ENCODE measurements around the gene DHRS13.

DNA sequence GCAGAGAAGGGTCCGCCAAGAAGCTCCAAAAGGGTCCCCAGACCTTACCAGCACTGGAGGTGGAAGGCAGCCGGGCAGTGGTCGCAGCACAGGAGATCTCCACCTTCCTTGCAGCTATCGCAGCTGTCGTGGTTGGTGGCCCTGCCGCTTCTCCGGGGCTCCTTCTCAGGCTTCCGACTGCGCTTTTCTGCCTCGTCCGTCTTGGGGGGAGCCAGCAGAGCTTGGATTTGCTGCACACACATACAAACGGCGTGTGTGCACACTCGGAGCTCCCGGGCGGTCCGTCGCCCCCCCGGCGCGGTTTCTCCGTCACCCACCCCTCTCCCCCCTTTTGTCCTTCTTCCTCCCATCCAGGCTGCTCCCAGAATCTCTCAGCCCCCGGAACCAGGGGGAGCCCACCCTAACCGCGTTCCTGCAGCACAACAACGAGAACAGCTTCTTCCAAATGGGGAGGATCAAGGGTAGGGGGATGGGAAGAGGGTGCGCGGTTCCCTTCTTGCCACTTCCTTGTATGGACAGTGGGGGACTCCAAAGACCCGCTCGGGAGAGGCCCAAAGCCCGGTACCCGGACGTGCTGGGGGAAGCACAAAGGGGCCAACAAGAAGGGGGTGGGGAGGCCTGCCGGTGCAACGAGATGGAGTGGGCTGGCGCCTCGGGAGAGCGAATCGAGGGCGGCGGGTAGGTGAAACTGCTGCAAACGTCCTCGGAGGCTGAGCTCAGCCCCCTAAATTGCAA, 47.3 kb upstream of the DHRS13 start:
- TF ChIP-seq, protein P1, sequence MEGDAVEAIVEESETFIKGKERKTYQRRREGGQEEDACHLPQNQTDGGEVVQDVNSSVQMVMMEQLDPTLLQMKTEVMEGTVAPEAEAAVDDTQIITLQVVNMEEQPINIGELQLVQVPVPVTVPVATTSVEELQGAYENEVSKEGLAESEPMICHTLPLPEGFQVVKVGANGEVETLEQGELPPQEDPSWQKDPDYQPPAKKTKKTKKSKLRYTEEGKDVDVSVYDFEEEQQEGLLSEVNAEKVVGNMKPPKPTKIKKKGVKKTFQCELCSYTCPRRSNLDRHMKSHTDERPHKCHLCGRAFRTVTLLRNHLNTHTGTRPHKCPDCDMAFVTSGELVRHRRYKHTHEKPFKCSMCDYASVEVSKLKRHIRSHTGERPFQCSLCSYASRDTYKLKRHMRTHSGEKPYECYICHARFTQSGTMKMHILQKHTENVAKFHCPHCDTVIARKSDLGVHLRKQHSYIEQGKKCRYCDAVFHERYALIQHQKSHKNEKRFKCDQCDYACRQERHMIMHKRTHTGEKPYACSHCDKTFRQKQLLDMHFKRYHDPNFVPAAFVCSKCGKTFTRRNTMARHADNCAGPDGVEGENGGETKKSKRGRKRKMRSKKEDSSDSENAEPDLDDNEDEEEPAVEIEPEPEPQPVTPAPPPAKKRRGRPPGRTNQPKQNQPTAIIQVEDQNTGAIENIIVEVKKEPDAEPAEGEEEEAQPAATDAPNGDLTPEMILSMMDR (IDR thresholded peaks at IDR 0.05; ENCODE audit: low read length): no peak
- TF ChIP-seq EZH2phosphoT487 (IDR thresholded peaks at IDR 0.05; ENCODE audit: low read length) (no peak), EZH2 (optimal IDR thresholded peaks at IDR 0.05; ENCODE audit: low read depth, low read length) (no peak)

All from MM.1S (cell line).